K562 (cell line): ENCODE data around the gene TMEM132C. TPM values are rescaled to one million over a fixed set of nuclear protein-coding genes. Genes with fewer than 3 reads are reported as not detected.

Experiments
- ATAC-seq: fragments of 200-7000 bp; cut with Tn5 transposase; 3 replicates; pipeline ENCODE4 v1.9.1; 2020; ENCODE audit warnings: moderate library complexity
- BruUV-seq: library from RNA; stranded (reverse); fragments of 400-500 nt; replicated peaks from 2 replicates; lab custom pipeline; 2021; lab: Mats Ljungman, UMichigan
- CTCF ChIA-PET: fragments of 300-600 bp; formaldehyde crosslinking; extraction: SDS; loops from one replicate; lab custom pipeline; 2021; ENCODE audit warnings: low intra/inter-chr PET ratio; lab: Yijun Ruan, JAX
- POLR2A ChIA-PET: fragments of 300-600, 350-650 bp; sonication (Branson Sonifier 250); formaldehyde crosslinking; extraction: SDS; loops from one replicate; lab custom pipeline; 2021; ENCODE audit warnings: antibody characterized with exemption, inconsistent platforms; lab: Yijun Ruan, JAX
- DNase-seq, 4 experiments: peaks; one replicate each; pipeline versions ENCODE4 v3.0.0 to v3.0.0-alpha.2; 2011 to 2018; ENCODE audit warnings: low spot score in 3 of 4, mixed read lengths in 3 of 4; ENCODE audit errors: extremely low read depth in 1 of 4
- FAIRE-seq: peaks from 2 replicates; lab custom pipeline; 2011; peaks lifted over from hg19 to GRCh38; lab: Jason Lieb, UNC
- H2AFZ ChIP-seq: 2 replicates; pipeline ENCODE4 v1.6.0; 2011; ENCODE audit warnings: low read depth, low read length, control low read depth, inconsistent platforms
- H3K27ac ChIP-seq: fragments of 200-600 bp; 3 replicates; pipeline ENCODE4 v1.8.0; 2011; ENCODE audit warnings: low read depth, mild to moderate bottlenecking, control low read depth, inconsistent platforms, low read length, moderate library complexity, mixed read lengths; ENCODE audit errors: extremely low read depth
- H3K27me3 ChIP-seq, 2 experiments: fragments of 300-600 bp in 1 of 2; 2 replicates in 1 of 2; 3 replicates in 1 of 2; pipeline versions ENCODE4 v1.6.0 to v1.8.0; 2011; ENCODE audit warnings: inconsistent platforms in 2 of 2, low read length in 2 of 2, mild to moderate bottlenecking in 1 of 2, mixed read lengths in 1 of 2, moderate library complexity in 1 of 2; ENCODE audit not compliant: control insufficient read depth in 2 of 2, insufficient read depth in 2 of 2
- H3K36me3 ChIP-seq: fragments of 300-600 bp; 3 replicates; pipeline ENCODE4 v1.8.0; 2011; ENCODE audit warnings: mild to moderate bottlenecking, low read length, inconsistent platforms; ENCODE audit not compliant: control insufficient read depth, insufficient read depth
- H3K4me1 ChIP-seq, 2 experiments: fragments of 200-600 bp in 1 of 2; replicated peaks in 1 of 2; 2 replicates in 1 of 2; 3 replicates in 1 of 2; pipeline versions ENCODE4 v1.5.1 to v1.8.0; 2011; ENCODE audit warnings: inconsistent platforms in 2 of 2, low read length in 2 of 2, mild to moderate bottlenecking in 1 of 2, mixed read lengths in 1 of 2, moderate library complexity in 1 of 2; ENCODE audit not compliant: control insufficient read depth in 2 of 2, insufficient read depth in 2 of 2
- H3K4me2 ChIP-seq: 2 replicates; pipeline ENCODE4 v1.6.1; 2011; ENCODE audit warnings: low read length, control low read depth, inconsistent platforms, mixed read lengths; ENCODE audit not compliant: insufficient read depth
- H3K4me3 ChIP-seq: fragments of 200-600 bp; sonication (generic), shearing (Covaris generic); 2 replicates; pipeline ENCODE4 v1.5.1; 2016; ENCODE audit warnings: control low read depth, inconsistent platforms
- H3K79me2 ChIP-seq: fragments of 200-600 bp; 3 replicates; pipeline ENCODE4 v1.8.0; 2011; ENCODE audit warnings: low read length, inconsistent platforms; ENCODE audit not compliant: control insufficient read depth, insufficient read depth
- H3K9ac ChIP-seq, 2 experiments: 2 replicates each; pipeline versions ENCODE4 v1.6.0 to v1.6.1; 2011; ENCODE audit warnings: low read depth in 2 of 2, low read length in 2 of 2, control low read depth in 1 of 2, inconsistent platforms in 1 of 2, mild to moderate bottlenecking in 1 of 2, mixed read lengths in 1 of 2; ENCODE audit not compliant: insufficient read depth in 1 of 2
- H3K9me1 ChIP-seq: one replicate; pipeline ENCODE4 v1.6.0; 2011; ENCODE audit warnings: inconsistent platforms, mild to moderate bottlenecking, low read length, moderate library complexity; ENCODE audit not compliant: control insufficient read depth, insufficient read depth
- H3K9me3 ChIP-seq: replicated peaks from 2 replicates; pipeline ENCODE4 v1.5.1; 2011; ENCODE audit warnings: low read depth, low read length, inconsistent platforms; ENCODE audit not compliant: control insufficient read depth, insufficient read depth
- H4K20me1 ChIP-seq: replicated peaks from 2 replicates; pipeline ENCODE4 v1.6.1; 2011; ENCODE audit warnings: low read length, inconsistent platforms, mixed read lengths; ENCODE audit not compliant: control insufficient read depth, insufficient read depth
- ATF1 ChIP-seq, 2 experiments: fragments of 450-650 bp in 1 of 2; IDR thresholded peaks; 2 replicates each; pipeline ENCODE4 v1.6.1; 2016; ENCODE audit warnings: missing compliant biosample characterization in 1 of 2, missing genetic modification characterization in 1 of 2
- CHD2 ChIP-seq: IDR thresholded peaks from 2 replicates; pipeline ENCODE4 v1.6.1; 2011; ENCODE audit warnings: low read depth, low read length
- MTF1 ChIP-seq: fragments of 250-450 bp; sonication (Bioruptor Pico); IDR thresholded peaks from 2 replicates; pipeline ENCODE4 v1.9.0; 2021; ENCODE audit warnings: moderate library complexity, mild to moderate bottlenecking, inconsistent platforms, borderline replicate concordance
- TBP ChIP-seq: optimal IDR thresholded peaks from 2 replicates; pipeline ENCODE3; 2011; ENCODE audit warnings: low read depth, low read length, improper control_type of control experiment
- WGBS: fragments of 100-300 bp; shearing (Covaris generic); methylation state at CpG from one replicate; pipeline ENCODE4 v1.1.6; 2016; ENCODE audit warnings: low coverage, mixed read lengths; ENCODE audit not compliant: insufficient coverage; ENCODE audit errors: missing lambda C conversion rate; 5-methylcytosine and 5-hydroxymethylcytosine counted together
- in situ Hi-C: fragments of 300-500 bp; cut with MboI; formaldehyde crosslinking; loops from 4 replicates; pipeline ENCODE4 v1.15.0; 2018; ENCODE audit warnings: inconsistent platforms, mixed read lengths
- intact Hi-C: fragments of 100-400 bp; cut with micrococcal nuclease; formaldehyde crosslinking; loops from 2 replicates; pipeline ENCODE4 v1.14.2; 2022
- polyA plus RNA-seq, 8 experiments: library from polyadenylated mRNA; depleted of rRNA in 4 of 8; stranded (reverse) in 5 of 8; unstranded in 3 of 8; fragments of >200 nt; fragmentation: Nextera tagmentation in 2 of 8; fragmentation: Illumina TruSeq in 1 of 8; extraction: Ambion mirVana in 2 of 8; extraction: Trizol in 1 of 8; gene quantifications; 2 replicates each; pipeline versions ENCODE4 v1.2.1 to v1.2.3, GENCODE V29; 2011 to 2014; ENCODE audit warnings: inconsistent platforms in 1 of 8, missing spikeins in 1 of 8
- total RNA-seq, 7 experiments: library from RNA; depleted of rRNA in 6 of 7; stranded (reverse); fragments of >200 nt in 6 of 7; fragmentation: Illumina TruSeq in 2 of 7; extraction: Trizol in 2 of 7; gene quantifications; 2 replicates each; pipeline versions ENCODE4 v1.2.1 to v1.2.3, GENCODE V29; 2011 to 2021; ENCODE audit warnings: low replicate concordance in 1 of 7
- TF ChIP-seq, protein P1 (sequence below): sonication (generic); formaldehyde crosslinking; IDR thresholded peaks from 2 replicates; pipeline ENCODE4 v1.8.0; 2022; ENCODE audit warnings: missing genetic modification reagents, mild to moderate bottlenecking, moderate library complexity, borderline replicate concordance
- TF ChIP-seq, protein P2 (sequence below): fragments of 250-450 bp; sonication (Bioruptor Pico); IDR thresholded peaks from 2 replicates; pipeline ENCODE4 v1.8.0; 2021; ENCODE audit warnings: moderate library complexity, mild to moderate bottlenecking, inconsistent platforms

TMEM132C gene
- total and polyA plus RNA-seq, 9 of the 15 experiments (the other 6 are each of a cell fraction or from before 2014, with no cell fraction given) = not detected

DNA sequence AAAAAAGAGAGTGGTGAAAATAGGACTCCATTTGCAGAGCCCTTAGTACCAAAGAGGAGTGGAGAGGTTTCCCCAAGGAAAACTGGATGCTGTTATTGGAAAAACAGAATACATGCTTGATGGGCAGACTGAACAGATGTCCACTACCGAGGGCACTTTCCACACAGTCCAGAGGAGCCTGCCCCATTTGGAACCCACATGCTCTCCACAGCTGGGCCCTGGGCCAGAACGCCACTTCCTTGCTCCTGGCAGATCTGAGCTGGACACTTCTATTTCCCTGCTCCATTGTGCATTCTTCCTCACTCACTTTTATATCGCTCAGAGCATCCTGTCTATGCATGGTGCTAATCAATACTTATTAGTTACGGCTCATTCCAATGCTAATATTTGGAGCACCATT lies 306.9 kb downstream of the TMEM132C start:
- DNase-seq (no peak), FAIRE-seq (no peak), ATAC-seq (no peak)
- H4K20me1 ChIP-seq = no peaks in the 10 kb centered on the region
- TF ChIP-seq, protein P1, sequence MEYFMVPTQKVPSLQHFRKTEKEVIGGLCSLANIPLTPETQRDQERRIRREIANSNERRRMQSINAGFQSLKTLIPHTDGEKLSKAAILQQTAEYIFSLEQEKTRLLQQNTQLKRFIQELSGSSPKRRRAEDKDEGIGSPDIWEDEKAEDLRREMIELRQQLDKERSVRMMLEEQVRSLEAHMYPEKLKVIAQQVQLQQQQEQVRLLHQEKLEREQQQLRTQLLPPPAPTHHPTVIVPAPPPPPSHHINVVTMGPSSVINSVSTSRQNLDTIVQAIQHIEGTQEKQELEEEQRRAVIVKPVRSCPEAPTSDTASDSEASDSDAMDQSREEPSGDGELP (CRISPR knock-in tag) = no peak
- TF ChIP-seq, protein P2, sequence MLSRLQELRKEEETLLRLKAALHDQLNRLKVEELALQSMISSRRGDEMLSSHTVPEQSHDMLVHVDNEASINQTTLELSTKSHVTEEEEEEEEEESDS (CRISPR knock-in tag) = no peak
- H3K9me1 ChIP-seq = no peaks in the 10 kb centered on the region
- 0% methylated on average over 4 of the region's 4 CpGs for WGBS
- no peaks in the 10 kb centered on the region for H3K27me3 ChIP-seq
- in situ Hi-C loops (no loop called here), intact Hi-C loops (no loop called here)
- no peak overlapping the region for H3K4me3 ChIP-seq
- H3K27ac ChIP-seq = no peak overlapping the region
- no TSS peak for BruUV-seq
- no peak overlapping the region for H2AFZ ChIP-seq
- H3K79me2 ChIP-seq = no peaks in the 10 kb centered on the region
- H3K4me1 ChIP-seq = no peaks in the 10 kb centered on the region
- ChIA-PET CTCF (no interaction called here), POLR2A (no interaction called here)
- no peaks in the 10 kb centered on the region for H3K36me3 ChIP-seq
- no peak overlapping the region for H3K4me2 ChIP-seq
- H3K9ac ChIP-seq = no peak overlapping the region
- no peaks in the 10 kb centered on the region for H3K9me3 ChIP-seq

DNA sequence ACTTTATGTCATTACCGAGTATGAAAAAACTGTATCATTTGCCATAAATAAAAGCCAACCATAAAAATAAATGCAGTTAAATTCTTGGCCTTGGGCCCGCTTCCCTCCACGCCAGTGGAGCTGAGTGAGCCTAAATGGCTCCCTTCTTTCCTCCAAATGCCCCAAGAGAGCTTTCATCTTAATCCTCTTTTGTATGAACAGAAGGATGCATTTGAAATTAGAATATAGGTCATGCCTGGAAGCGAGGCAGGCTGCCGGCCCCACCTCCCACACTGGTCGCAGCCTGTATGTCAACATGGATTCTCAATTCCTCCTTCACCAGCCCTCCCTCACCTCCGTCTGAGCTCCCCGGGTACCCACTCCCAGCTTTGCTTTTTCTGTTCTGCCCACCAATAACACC lies 311.1 kb downstream of the TMEM132C start:
- Histone ChIP-seq H3K9me1 (no peaks in the 10 kb centered on the region), H2AFZ (no peak overlapping the region), H4K20me1 (no peaks in the 10 kb centered on the region), H3K9me3 (no peaks in the 10 kb centered on the region), H3K4me2 (no peak overlapping the region), H3K36me3 (no peaks in the 10 kb centered on the region), H3K79me2 (no peaks in the 10 kb centered on the region), H3K9ac (no peak overlapping the region), H3K4me3 (no peak overlapping the region), H3K4me1 (no peaks in the 10 kb centered on the region), H3K27me3 (no peaks in the 10 kb centered on the region), H3K27ac (no peak overlapping the region)
- in situ Hi-C loops = no loop called here
- TF ChIP-seq MTF1 (CRISPR knock-in tag) (no peak), ATF1 (CRISPR knock-in tag; IDR thresholded peaks at IDR 0.05) (no peak), ATF1 (tag; IDR thresholded peaks at IDR 0.05) (no peak), CHD2 (no peak), TBP (no peak)
- no TSS peak for BruUV-seq
- ATAC-seq (no peak), FAIRE-seq (no peak), DNase-seq (no peak)
- ChIA-PET CTCF (no interaction called here), POLR2A (no interaction called here)
- intact Hi-C loops = no loop called here
- WGBS = 0% methylated on average over 8 of the region's 8 CpGs
